22Rv1 (cell line): Measurements from ENCODE around the gene PAK5.

Experiments
- CTCF ChIP-seq: fragments of 450-650 bp; IDR thresholded peaks from 2 replicates; pipeline ENCODE4 v1.5.1; 2017; ENCODE audit warnings: mild to moderate bottlenecking
- ZFX ChIP-seq: fragments of 450-650 bp; IDR thresholded peaks from 2 replicates; pipeline ENCODE4 v1.6.1; 2017; ENCODE audit warnings: antibody characterized with exemption, borderline replicate concordance

- TF ChIP-seq CTCF (peak; percentile 29), ZFX (no peak)
Observed at GRCh38 chr20:9503526-9504245, 335.2 kb downstream of the PAK5 start.
